ENCODE results near the gene LHPP. TPM values are rescaled to one million over a fixed set of nuclear protein-coding genes. Genes with fewer than 3 reads are reported as not detected.

The LHPP gene
- total RNA-seq, 2 donors from 2014 or later = 4.9 to 9.9 TPM

DNA sequence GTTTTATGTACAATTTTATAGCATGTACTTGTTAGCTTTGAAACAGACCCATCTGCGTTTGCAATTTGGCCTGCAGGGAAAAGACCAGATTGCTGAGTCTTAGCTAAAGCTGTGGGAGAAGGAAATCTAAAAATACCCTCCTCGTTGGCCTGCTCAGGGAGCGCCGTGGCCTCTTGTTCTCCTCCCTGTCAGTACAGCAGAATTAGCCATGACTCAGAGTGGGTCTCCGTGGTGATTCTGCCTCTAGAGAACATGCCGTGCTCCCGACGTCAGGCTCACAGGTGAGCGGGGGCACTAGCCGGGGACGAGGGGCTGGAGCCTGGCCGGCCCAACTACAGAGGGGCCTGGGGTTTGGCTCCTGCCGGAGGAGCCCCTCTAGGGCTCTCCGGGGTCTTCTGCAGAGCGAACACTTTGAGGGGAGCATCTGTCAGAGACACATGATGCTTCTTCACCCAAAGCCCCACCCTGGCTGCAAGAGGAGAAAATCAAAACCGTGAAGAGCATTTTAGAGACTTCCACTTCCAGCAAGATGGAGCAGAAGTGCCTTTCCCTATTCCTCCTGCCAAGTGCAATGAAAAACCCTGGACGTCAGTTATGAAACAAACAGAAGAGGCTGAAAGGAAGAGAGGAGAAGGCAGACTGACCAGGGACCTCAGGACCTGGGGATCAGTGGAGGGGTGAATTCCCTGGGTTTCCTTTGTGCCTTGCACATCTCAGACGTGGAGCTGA, 98.9 kb downstream of the LHPP start:
- WGBS, 2 donors = 78 to 79% methylated on average over 11 to 18 of the region's 18 CpGs
- H3K36me3 ChIP-seq (replicated peaks in 1 of 2; ENCODE audit: insufficient read depth in 1 of 2, low read depth in 2 of 2) = no peaks in the 10 kb centered on the region
- peaks cover 6% of the 10 kb centered on the region for H3K4me1 ChIP-seq
- ATAC-seq = peak; percentile 62
- peak in 3 of 4 donors; percentile 43 to 63 (median 45) for DNase-seq
- no peak overlapping the region for H3K4me3 ChIP-seq
- intact Hi-C loops (cut with DNase I) = no loop called here
- H3K9me3 ChIP-seq = no peaks in the 10 kb centered on the region
- TF ChIP-seq POLR2A (IDR thresholded peaks at IDR 0.05) = no peak
- TF ChIP-seq, protein P1, sequence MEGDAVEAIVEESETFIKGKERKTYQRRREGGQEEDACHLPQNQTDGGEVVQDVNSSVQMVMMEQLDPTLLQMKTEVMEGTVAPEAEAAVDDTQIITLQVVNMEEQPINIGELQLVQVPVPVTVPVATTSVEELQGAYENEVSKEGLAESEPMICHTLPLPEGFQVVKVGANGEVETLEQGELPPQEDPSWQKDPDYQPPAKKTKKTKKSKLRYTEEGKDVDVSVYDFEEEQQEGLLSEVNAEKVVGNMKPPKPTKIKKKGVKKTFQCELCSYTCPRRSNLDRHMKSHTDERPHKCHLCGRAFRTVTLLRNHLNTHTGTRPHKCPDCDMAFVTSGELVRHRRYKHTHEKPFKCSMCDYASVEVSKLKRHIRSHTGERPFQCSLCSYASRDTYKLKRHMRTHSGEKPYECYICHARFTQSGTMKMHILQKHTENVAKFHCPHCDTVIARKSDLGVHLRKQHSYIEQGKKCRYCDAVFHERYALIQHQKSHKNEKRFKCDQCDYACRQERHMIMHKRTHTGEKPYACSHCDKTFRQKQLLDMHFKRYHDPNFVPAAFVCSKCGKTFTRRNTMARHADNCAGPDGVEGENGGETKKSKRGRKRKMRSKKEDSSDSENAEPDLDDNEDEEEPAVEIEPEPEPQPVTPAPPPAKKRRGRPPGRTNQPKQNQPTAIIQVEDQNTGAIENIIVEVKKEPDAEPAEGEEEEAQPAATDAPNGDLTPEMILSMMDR (IDR thresholded peaks at IDR 0.05) = no peak
- H3K27me3 ChIP-seq = no peaks in the 10 kb centered on the region
- H3K27ac ChIP-seq = peak overlapping the region in 1 of 4 donors; percentile 45

DNA sequence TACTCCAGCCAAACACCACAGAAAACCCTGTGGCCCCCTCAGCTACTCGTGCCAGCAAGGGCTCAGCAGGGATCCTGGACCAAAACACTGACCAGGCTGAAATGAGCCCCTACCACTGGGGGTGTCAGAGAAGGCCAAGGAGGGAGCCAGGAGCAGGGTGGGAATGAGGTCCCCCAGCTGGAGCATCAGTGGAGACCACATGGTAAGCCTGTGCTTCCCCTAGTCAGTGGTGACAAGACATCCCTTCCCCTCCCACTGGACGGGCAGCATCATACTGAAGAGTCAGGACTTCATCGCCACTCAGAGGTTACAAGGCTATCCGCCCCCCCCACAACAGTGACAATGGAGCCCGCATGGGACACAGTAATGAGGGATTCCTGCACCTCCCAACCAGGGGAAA, 99.6 kb downstream of the LHPP start:
- peak overlapping the region in 1 of 4 donors; percentile 45 for H3K27ac ChIP-seq
- H3K36me3 ChIP-seq (replicated peaks in 1 of 2; ENCODE audit: insufficient read depth in 1 of 2, low read depth in 2 of 2) = no peaks in the 10 kb centered on the region
- ATAC-seq (no peak), DNase-seq (no peak)
- no peak overlapping the region for H3K4me3 ChIP-seq
- intact Hi-C loops (cut with DNase I) = no loop called here
- no peak for TF ChIP-seq POLR2A (IDR thresholded peaks at IDR 0.05)
- TF ChIP-seq, protein P1 (IDR thresholded peaks at IDR 0.05) = no peak
- no peaks in the 10 kb centered on the region for H3K27me3 ChIP-seq
- H3K9me3 ChIP-seq = no peaks in the 10 kb centered on the region
- 75 to 87% methylated on average over 3 to 5 of the region's 5 CpGs for WGBS, 2 donors
- peaks cover 12% of the 10 kb centered on the region for H3K4me1 ChIP-seq

DNA sequence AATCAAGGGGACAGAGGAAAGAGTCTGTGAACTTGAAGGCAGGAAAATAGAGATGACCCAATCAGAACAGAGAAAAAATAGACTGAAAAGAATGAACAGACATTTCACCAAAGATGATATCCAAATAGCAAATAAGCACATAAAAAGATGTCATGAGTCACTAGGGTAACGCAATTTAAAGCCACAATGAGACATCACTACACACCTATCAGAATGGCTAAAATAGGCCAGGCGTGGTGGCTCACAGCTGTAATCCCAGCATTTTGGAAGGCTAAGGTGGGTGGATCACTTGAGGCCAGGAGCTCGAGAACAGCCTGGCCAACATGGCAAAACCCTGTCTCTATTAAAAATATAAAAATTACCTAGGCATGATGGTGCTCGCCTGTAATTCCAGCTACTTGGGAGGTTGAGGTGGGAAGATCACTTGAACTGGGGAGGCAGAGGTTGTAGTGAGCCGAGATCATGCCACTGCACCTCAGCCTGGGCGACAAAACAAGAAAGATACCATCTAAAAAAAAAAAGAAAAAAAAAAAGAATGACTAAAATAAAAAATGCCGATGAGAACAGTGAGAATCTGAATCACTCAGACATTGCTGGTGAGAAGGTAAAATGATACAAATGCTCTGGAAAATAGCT, 100.9 kb downstream of the LHPP start:
- H3K4me3 ChIP-seq = no peak overlapping the region
- TF ChIP-seq, protein P1 (IDR thresholded peaks at IDR 0.05) = no peak
- no peak for TF ChIP-seq POLR2A (IDR thresholded peaks at IDR 0.05)
- 91 to 94% methylated on average over 7 of the region's 7 CpGs for WGBS, 2 donors
- ATAC-seq (no peak), DNase-seq (no peak)
- no peaks in the 10 kb centered on the region for H3K27me3 ChIP-seq
- H3K27ac ChIP-seq = no peak overlapping the region
- H3K36me3 ChIP-seq (replicated peaks in 1 of 2; ENCODE audit: insufficient read depth in 1 of 2, low read depth in 2 of 2) = no peaks in the 10 kb centered on the region
- intact Hi-C loops (cut with DNase I) = no loop called here
- no peaks in the 10 kb centered on the region for H3K9me3 ChIP-seq
- peaks cover 16% of the 10 kb centered on the region for H3K4me1 ChIP-seq

DNA sequence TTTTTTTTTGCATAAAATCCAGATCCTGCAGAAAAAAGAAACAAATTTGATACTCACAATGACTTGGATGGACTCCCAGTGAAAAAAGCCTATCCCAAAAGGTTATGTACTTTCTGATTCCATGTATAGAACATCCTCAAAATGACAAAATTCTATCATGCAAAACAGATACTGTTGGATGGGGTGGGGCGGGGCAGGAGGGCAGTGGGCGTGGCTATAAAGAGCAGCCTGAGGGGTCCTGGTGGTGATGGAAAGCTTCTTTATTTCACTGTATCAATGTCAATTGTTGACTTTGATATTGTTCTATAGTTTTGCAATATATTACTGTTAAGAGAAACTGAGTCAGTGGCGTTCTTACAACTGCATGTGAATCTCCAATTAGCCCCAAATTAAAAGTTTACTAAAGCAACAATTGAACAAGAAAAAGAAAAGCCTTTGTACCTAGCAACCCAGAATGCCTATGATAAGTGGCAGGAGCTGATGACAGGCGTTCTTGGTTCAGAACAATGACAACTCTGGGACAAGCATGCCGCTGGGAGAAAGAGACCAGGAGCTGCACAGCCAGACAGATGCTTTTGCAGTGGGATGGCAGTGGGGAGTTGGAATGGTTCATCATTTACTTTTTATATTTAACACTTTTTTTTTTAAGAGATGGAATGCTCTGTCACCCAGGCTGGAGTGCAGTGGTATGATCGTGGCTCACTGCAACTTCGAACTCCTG, 101.9 kb downstream of the LHPP start:
- no peak overlapping the region for H3K4me3 ChIP-seq

More for the DNA sequence above, 101.9 kb downstream of the LHPP start:
- WGBS, 2 donors = 89 to 93% methylated on average over 7 of the region's 7 CpGs
- intact Hi-C loops (cut with DNase I) = no loop called here
- TF ChIP-seq, protein P1 (IDR thresholded peaks at IDR 0.05) = no peak
- TF ChIP-seq POLR2A (IDR thresholded peaks at IDR 0.05) = no peak
- Histone ChIP-seq H3K4me1 (peaks cover 16% of the 10 kb centered on the region), H3K9me3 (no peaks in the 10 kb centered on the region), H3K27ac (no peak overlapping the region), H3K36me3 (replicated peaks in 1 of 2; ENCODE audit: insufficient read depth in 1 of 2, low read depth in 2 of 2) (no peaks in the 10 kb centered on the region), H3K27me3 (no peaks in the 10 kb centered on the region)
- no peak for DNase-seq
- ATAC-seq = no peak
